MM.1S (cell line): ENCODE results near the gene LCN15.

Experiments
- CTCF ChIP-seq: fragments of 300-600 bp; sonication (generic); IDR thresholded peaks from 2 replicates; pipeline ENCODE4 v1.5.1; 2016; ENCODE audit warnings: antibody characterized with exemption, low read length, mixed read lengths
- EZH2 ChIP-seq: fragments of 300-600 bp; sonication (generic); optimal IDR thresholded peaks from 2 replicates; pipeline ENCODE3; 2017; ENCODE audit warnings: low read depth, mild to moderate bottlenecking, antibody characterized with exemption, low read length, mixed read lengths
- EZH2phosphoT487 ChIP-seq: fragments of 300-600 bp; sonication (generic); IDR thresholded peaks from 2 replicates; pipeline ENCODE4 v1.6.1; 2018; ENCODE audit warnings: antibody characterized with exemption, low read length

GRCh38 chr9:136748201-136748600 lies 16.1 kb downstream of the LCN15 start, which contains the start of gene LCN6:
- TF ChIP-seq CTCF = no peak
- no peak for TF ChIP-seq EZH2
- no peak for TF ChIP-seq EZH2phosphoT487
